H1 (cell line): ENCODE measurements around the gene C20orf141. TPM values are rescaled to one million over a fixed set of nuclear protein-coding genes. Genes with fewer than 3 reads are reported as not detected.

Experiments used
- CTCF ChIA-PET: fragments of 300-600 bp; sonication (Branson Sonifier 250); formaldehyde crosslinking; loops from one replicate; lab custom pipeline; 2021; ENCODE audit not compliant: partially characterized antibody; lab: Charles Lee
- POLR2A ChIA-PET: fragments of 300-600 bp; sonication (Branson Sonifier 250); formaldehyde crosslinking; loops from one replicate; lab custom pipeline; 2021; ENCODE audit warnings: inconsistent platforms; ENCODE audit not compliant: partially characterized antibody; lab: Charles Lee
- DNase-seq, 2 experiments: peaks; one replicate each; pipeline versions ENCODE4 v3.0.0 to v3.0.0-alpha.2; 2010 to 2022; ENCODE audit warnings: low spot score in 2 of 2, low read depth in 1 of 2, mixed read lengths in 1 of 2
- FAIRE-seq: peaks from 2 replicates; lab custom pipeline; 2011; peaks lifted over from hg19 to GRCh38; lab: Jason Lieb, UNC
- H2AFZ ChIP-seq: 2 replicates; pipeline ENCODE4 v1.8.1; 2012; ENCODE audit warnings: low read length, inconsistent platforms
- H2AK5ac ChIP-seq: 2 replicates; pipeline ENCODE4 v1.6.1; 2013; ENCODE audit warnings: low read depth, low read length
- H2BK120ac ChIP-seq: replicated peaks from 2 replicates; pipeline ENCODE3; 2013; ENCODE audit warnings: low read depth, low read length, inconsistent platforms
- H2BK12ac ChIP-seq: 2 replicates; pipeline ENCODE4 v1.6.1; 2013; ENCODE audit warnings: low read depth, low read length
- H2BK15ac ChIP-seq: 2 replicates; pipeline ENCODE4 v1.6.1; 2013; ENCODE audit warnings: low read length
- H2BK20ac ChIP-seq: 2 replicates; pipeline ENCODE4 v1.6.1; 2013; ENCODE audit warnings: low read length
- H2BK5ac ChIP-seq: 2 replicates; pipeline ENCODE4 v1.6.1; 2013; ENCODE audit warnings: low read depth, low read length
- H3K14ac ChIP-seq: 2 replicates; pipeline ENCODE4 v1.6.1; 2013; ENCODE audit warnings: inconsistent platforms; ENCODE audit not compliant: insufficient read length
- H3K18ac ChIP-seq: 2 replicates; pipeline ENCODE4 v1.6.1; 2013; ENCODE audit warnings: low read length; ENCODE audit errors: extremely low read depth
- H3K23ac ChIP-seq: 2 replicates; pipeline ENCODE4 v1.6.1; 2013; ENCODE audit warnings: inconsistent platforms; ENCODE audit not compliant: insufficient read length
- H3K23me2 ChIP-seq: 2 replicates; pipeline ENCODE4 v1.6.1; 2013; ENCODE audit warnings: low read depth, low read length
- H3K27ac ChIP-seq: 2 replicates; pipeline ENCODE4 v1.6.1; 2011; ENCODE audit warnings: low read depth, low read length, inconsistent platforms
- H3K27me3 ChIP-seq, 4 experiments: replicated peaks in 1 of 4; 1 replicate in 1 of 4; 2 replicates in 3 of 4; pipeline versions ENCODE4 v1.6.1 to v1.8.1; 2011 to 2013; ENCODE audit warnings: low read length in 3 of 4, mild to moderate bottlenecking in 3 of 4, inconsistent platforms in 2 of 4, mixed read lengths in 2 of 4, moderate library complexity in 1 of 4; ENCODE audit not compliant: control insufficient read depth in 3 of 4, insufficient read depth in 3 of 4; ENCODE audit errors: extremely low read depth in 1 of 4
- H3K36me3 ChIP-seq, 4 experiments: 2 replicates each; pipeline versions ENCODE4 v1.6.1 to v1.8.1; 2011 to 2013; ENCODE audit warnings: mild to moderate bottlenecking in 4 of 4, low read length in 3 of 4, moderate library complexity in 2 of 4, control low read depth in 1 of 4, inconsistent platforms in 1 of 4; ENCODE audit not compliant: insufficient read depth in 4 of 4, control insufficient read depth in 2 of 4
- H3K4ac ChIP-seq: replicated peaks from 2 replicates; pipeline ENCODE3; 2013; ENCODE audit warnings: low read length, low read depth, mixed read lengths, inconsistent platforms; ENCODE audit not compliant: insufficient read length
- H3K4me1 ChIP-seq, 4 experiments: replicated peaks in 1 of 4; 1 replicate in 1 of 4; 2 replicates in 3 of 4; pipeline versions ENCODE4 v1.6.1 to v1.8.1; 2011 to 2013; ENCODE audit warnings: low read length in 3 of 4, inconsistent platforms in 2 of 4, mixed read lengths in 1 of 4; ENCODE audit not compliant: insufficient read depth in 4 of 4, control insufficient read depth in 3 of 4
- H3K4me2 ChIP-seq, 2 experiments: 2 replicates each; pipeline versions ENCODE4 v1.6.1 to v1.8.1; 2011 to 2013; ENCODE audit warnings: low read depth in 2 of 2, low read length in 2 of 2, control low read depth in 1 of 2, inconsistent platforms in 1 of 2, mild to moderate bottlenecking in 1 of 2; ENCODE audit not compliant: insufficient read depth in 1 of 2
- H3K4me3 ChIP-seq, 4 experiments: fragments of 200-600, 300-600 bp in 1 of 4; sonication (generic), shearing (Covaris generic), sonication (Bioruptor Twin) in 1 of 4; 2 replicates each; pipeline versions ENCODE4 v1.5.1 to v1.8.1; 2011 to 2016; ENCODE audit warnings: low read length in 4 of 4, low read depth in 3 of 4, control low read depth in 2 of 4, inconsistent platforms in 2 of 4, mild to moderate bottlenecking in 2 of 4, mixed read lengths in 1 of 4, moderate library complexity in 1 of 4; ENCODE audit not compliant: insufficient read depth in 2 of 4; ENCODE audit errors: extremely low read depth in 1 of 4
- H3K56ac ChIP-seq: replicated peaks from 2 replicates; pipeline ENCODE3; 2013; ENCODE audit warnings: low read depth, mild to moderate bottlenecking, mixed read lengths, low read length, inconsistent platforms; ENCODE audit not compliant: insufficient read length
- H3K79me1 ChIP-seq: 2 replicates; pipeline ENCODE4 v1.6.1; 2013; ENCODE audit warnings: low read depth, low read length, control low read depth
- H3K79me2 ChIP-seq, 2 experiments: 2 replicates each; pipeline versions ENCODE4 v1.6.1 to v1.8.1; 2012 to 2013; ENCODE audit warnings: low read length in 2 of 2, mild to moderate bottlenecking in 2 of 2, inconsistent platforms in 1 of 2; ENCODE audit not compliant: insufficient read depth in 2 of 2, control insufficient read depth in 1 of 2
- H3K9ac ChIP-seq, 4 experiments: replicated peaks in 1 of 4; 1 replicate in 1 of 4; 2 replicates in 3 of 4; pipeline versions ENCODE4 v1.6.1 to v1.8.1; 2011 to 2013; ENCODE audit warnings: low read depth in 3 of 4, low read length in 3 of 4, control low read depth in 2 of 4, mild to moderate bottlenecking in 2 of 4, moderate library complexity in 2 of 4, inconsistent platforms in 1 of 4; ENCODE audit errors: extremely low read depth in 1 of 4
- H3K9me3 ChIP-seq, 2 experiments: 2 replicates each; pipeline versions ENCODE4 v1.6.1 to v1.8.1; 2012 to 2013; ENCODE audit warnings: mild to moderate bottlenecking in 2 of 2, moderate library complexity in 2 of 2, control low read depth in 1 of 2, inconsistent platforms in 1 of 2, low read depth in 1 of 2, low read length in 1 of 2, mixed read lengths in 1 of 2; ENCODE audit not compliant: insufficient read depth in 2 of 2
- H4K20me1 ChIP-seq, 2 experiments: replicated peaks in 1 of 2; 2 replicates each; pipeline versions ENCODE3 to v1.8.1; 2011 to 2013; ENCODE audit warnings: inconsistent platforms in 2 of 2, low read length in 2 of 2, mild to moderate bottlenecking in 1 of 2; ENCODE audit not compliant: insufficient read depth in 2 of 2, control insufficient read depth in 1 of 2
- H4K5ac ChIP-seq: 2 replicates; pipeline ENCODE4 v1.6.1; 2013; ENCODE audit warnings: low read length, low read depth, mixed read lengths, inconsistent platforms; ENCODE audit not compliant: insufficient read length
- H4K8ac ChIP-seq: 2 replicates; pipeline ENCODE4 v1.8.0; 2013; ENCODE audit warnings: mild to moderate bottlenecking, moderate library complexity, low read length, inconsistent platforms; ENCODE audit not compliant: insufficient read depth; ENCODE audit errors: extremely low read depth
- H4K91ac ChIP-seq: replicated peaks from 2 replicates; pipeline ENCODE3; 2013; ENCODE audit warnings: low read length, mixed read lengths, inconsistent platforms; ENCODE audit not compliant: insufficient read length
- EZH2 ChIP-seq: fragments of 200-600 bp; sonication (generic); IDR thresholded peaks from 2 replicates; pipeline ENCODE4 v1.7.1; 2012; ENCODE audit warnings: low read depth, mild to moderate bottlenecking, moderate library complexity, low read length, inconsistent platforms; ENCODE audit not compliant: severe bottlenecking
- KDM5A ChIP-seq: fragments of 200-600 bp; IDR thresholded peaks from 2 replicates; pipeline ENCODE4 v1.7.1; 2012; ENCODE audit warnings: mild to moderate bottlenecking, low read length, inconsistent platforms, mixed read lengths
- POLR2AphosphoS5 ChIP-seq: IDR thresholded peaks from 2 replicates; pipeline ENCODE4 v1.6.1; 2011; ENCODE audit warnings: low read depth, low read length
- RNF2 ChIP-seq: fragments of 200-900, 300-1000 bp; sonication (generic); IDR thresholded peaks from 2 replicates; pipeline ENCODE4 v1.7.1; 2016; ENCODE audit warnings: borderline replicate concordance, low read depth, mild to moderate bottlenecking, antibody characterized with exemption, low read length; ENCODE audit not compliant: poor library complexity, severe bottlenecking; ENCODE audit errors: missing control alignments
- ZNF274 ChIP-seq: IDR thresholded peaks from 2 replicates; pipeline ENCODE4 v1.7.0; 2012; ENCODE audit warnings: low read length, borderline replicate concordance; ENCODE audit errors: extremely low read depth
- WGBS, 2 experiments: shearing (Covaris generic) in 1 of 2; methylation state at CpG; one replicate each; pipeline versions ENCODE4 v1.1.6 to v1.1.7; 2013 to 2015; ENCODE audit warnings: low lambda C conversion rate in 2 of 2, mixed read lengths in 2 of 2, inconsistent platforms in 1 of 2, low coverage in 1 of 2, missing lambda C conversion rate in 1 of 2; ENCODE audit not compliant: insufficient replicate concordance in 2 of 2, insufficient coverage in 1 of 2, insufficient read length in 1 of 2; ENCODE audit errors: extremely low coverage in 1 of 2, missing lambda C conversion rate in 1 of 2; 5-methylcytosine and 5-hydroxymethylcytosine counted together
- polyA plus RNA-seq, 7 experiments: library from polyadenylated mRNA; depleted of rRNA in 3 of 7; stranded (reverse) in 5 of 7; unstranded in 2 of 7; fragments of >200 nt in 5 of 7; fragments of 200-250 nt in 2 of 7; gene quantifications; 1 replicate in 5 of 7; 2 replicates in 1 of 7; 4 replicates in 1 of 7; pipeline versions ENCODE4 v1.2.1 to v1.2.3, GENCODE V29; 2011 to 2013; ENCODE audit warnings: missing spikeins in 2 of 7, mixed read lengths in 2 of 7
- total RNA-seq: library from RNA; stranded (reverse); fragmentation: NEBNext Ultra II Directional; extraction: Animal tissue kit (Norgen Biotek cat#: 25700); gene quantifications from 2 replicates; pipeline ENCODE4 v1.2.1, GENCODE V29; 2021

C20orf141 gene
- total and polyA plus RNA-seq, 2 of the 8 experiments (the other 6 are each of a cell fraction or from before 2014, with no cell fraction given), result not detected

- Histone ChIP-seq H2BK120ac (no peak overlapping the region), H3K9ac (no peak overlapping the region), H3K9me3 (no peaks in the 10 kb centered on the region; a peak in 1 of 4 replicates), H2BK15ac (no peak overlapping the region), H2AFZ (no peak overlapping the region), H3K23me2 (no peaks in the 10 kb centered on the region), H3K14ac (no peak overlapping the region), H3K4ac (no peak overlapping the region), H3K4me3 (no peak overlapping the region), H3K18ac (no peak overlapping the region), H3K36me3 (no peaks in the 10 kb centered on the region), H4K8ac (no peak overlapping the region), H3K79me2 (no peaks in the 10 kb centered on the region), H2AK5ac (no peak overlapping the region), H4K20me1 (no peaks in the 10 kb centered on the region), H2BK5ac (no peak overlapping the region), H3K23ac (no peak overlapping the region), H3K4me1 (peaks cover 0 to 3% (median 0%) of the 10 kb centered on the region in 4 experiments; a peak in 1 of 7 replicates), H3K4me2 (no peak overlapping the region), H3K79me1 (no peaks in the 10 kb centered on the region), H3K56ac (no peak overlapping the region), H3K27ac (no peak overlapping the region), H2BK20ac (no peak overlapping the region), H4K5ac (no peak overlapping the region), H4K91ac (no peak overlapping the region), H3K27me3 (no peaks in the 10 kb centered on the region), H2BK12ac (no peak overlapping the region)
- 92% methylated on average over 3 of the region's 3 CpGs; no CpG with 5 or more reads in 1 of the 2 experiments for WGBS, 2 experiments
- no peak for FAIRE-seq
- ChIA-PET POLR2A (no interaction called here), CTCF (interaction anchor here (0.6 to 5.1 kb wide), 10 partner anchors 8 to 369 kb away, joined by 3 to 19 read pairs (median 4); no protein-coding TSS in a partner anchor)
- TF ChIP-seq KDM5A (no peak), EZH2 (no peak), RNF2 (no peak), ZNF274 (no peak), POLR2AphosphoS5 (no peak)
- no peak for DNase-seq
Measured at GRCh38 chr20:2775139-2775538, 39.6 kb upstream of the C20orf141 start.
